ES-I3 (cell line): ENCODE measurements around the gene FSTL1.

Source experiments
- H3K36me3 ChIP-seq: 2 replicates; pipeline ENCODE4 v1.6.1; 2013; ENCODE audit warnings: mild to moderate bottlenecking, low read length, control low read depth, moderate library complexity; ENCODE audit not compliant: insufficient read depth
- H3K4me1 ChIP-seq: 2 replicates; pipeline ENCODE4 v1.6.1; 2013; ENCODE audit warnings: mild to moderate bottlenecking, control low read depth, low read length; ENCODE audit not compliant: insufficient read depth
- H3K9ac ChIP-seq: 2 replicates; pipeline ENCODE4 v1.6.1; 2013; ENCODE audit warnings: low read depth, mild to moderate bottlenecking, low read length, moderate library complexity
- H3K9me3 ChIP-seq: 2 replicates; pipeline ENCODE4 v1.6.1; 2013; ENCODE audit warnings: mild to moderate bottlenecking, low read length, moderate library complexity; ENCODE audit not compliant: control insufficient read depth, insufficient read depth

Gene FSTL1

DNA sequence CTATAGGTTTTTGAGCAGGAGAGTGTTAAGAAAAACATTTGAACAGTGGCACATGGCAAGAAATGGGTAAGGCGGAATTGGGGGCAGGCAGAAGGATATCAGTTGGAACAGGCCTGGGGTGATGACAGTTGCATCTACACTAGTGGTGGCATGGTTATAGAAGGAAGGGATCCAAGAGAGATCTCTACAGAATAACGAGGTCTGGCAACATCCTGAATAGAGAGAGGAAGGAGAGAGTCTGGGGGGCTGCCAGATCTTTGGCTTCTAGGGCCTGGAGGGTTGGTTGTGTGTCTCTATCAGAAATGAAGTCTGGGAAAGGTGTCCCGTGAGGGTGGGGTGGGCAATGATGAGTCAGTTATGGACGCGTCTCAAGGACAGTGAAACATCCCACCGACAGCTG lies 26.3 kb downstream of the FSTL1 start:
- no peaks in the 10 kb centered on the region for H3K9me3 ChIP-seq
- no peak overlapping the region for H3K9ac ChIP-seq
- H3K4me1 ChIP-seq = no peaks in the 10 kb centered on the region
- H3K36me3 ChIP-seq = peaks cover 2% of the 10 kb centered on the region

- Histone ChIP-seq H3K9me3 (no peaks in the 10 kb centered on the region), H3K36me3 (no peaks in the 10 kb centered on the region; the same call in none of the 2 replicates), H3K4me1 (peaks cover 4% of the 10 kb centered on the region; the same call in 1 of the 2 replicates), H3K9ac (no peak overlapping the region)
Measured at GRCh38 chr3:120423432-120423831, 27.4 kb downstream of the FSTL1 start.

GRCh38 chr3:120421926-120422325 lies 28.9 kb downstream of the FSTL1 start:
- peaks cover 9% of the 10 kb centered on the region; the same call in 1 of the 2 replicates for H3K4me1 ChIP-seq
- H3K9ac ChIP-seq = no peak overlapping the region
- no peaks in the 10 kb centered on the region for H3K9me3 ChIP-seq
- H3K36me3 ChIP-seq = no peaks in the 10 kb centered on the region; the same call in 1 of the 2 replicates

DNA sequence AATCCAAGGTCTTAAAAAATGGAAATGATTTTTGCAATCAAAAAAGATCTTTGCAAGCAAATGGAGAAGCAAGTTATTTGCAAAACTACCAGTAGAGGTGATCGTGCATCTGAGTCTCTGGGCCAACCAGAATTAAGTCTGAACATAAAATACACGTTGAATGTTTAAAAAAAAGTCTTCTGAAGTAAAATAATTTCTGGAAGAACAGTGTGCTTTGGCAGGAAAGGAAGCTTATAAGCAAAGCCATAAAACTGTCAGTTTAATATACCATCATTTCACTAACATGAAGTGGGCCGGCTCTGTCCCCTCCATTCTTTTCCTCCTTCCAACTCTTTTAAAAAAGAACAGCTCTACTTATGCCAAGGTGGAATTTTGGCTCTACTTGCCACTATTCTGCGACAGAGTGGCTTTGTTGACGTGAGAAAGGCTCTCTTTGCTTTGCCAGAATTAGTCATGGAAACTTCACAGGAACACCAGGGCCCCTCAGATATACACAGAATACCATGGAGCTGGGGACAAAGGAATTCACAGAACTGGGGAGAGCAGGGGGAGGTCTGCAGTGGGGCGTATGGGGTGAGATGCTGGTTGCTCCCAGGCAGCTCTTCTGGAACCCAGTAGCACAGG lies 29.8 kb downstream of the FSTL1 start:
- no peak overlapping the region for H3K9ac ChIP-seq
- 0 out of 2 replicates have a peak, but pooled peaks cover under 1% of the 10 kb centered on the region for H3K36me3 ChIP-seq
- peaks cover 9% of the 10 kb centered on the region; the same call in 1 of the 2 replicates for H3K4me1 ChIP-seq
- H3K9me3 ChIP-seq = no peaks in the 10 kb centered on the region

GRCh38 chr3:120420360-120420759 lies 30.4 kb downstream of the FSTL1 start:
- Histone ChIP-seq H3K9ac (no peak overlapping the region), H3K9me3 (no peaks in the 10 kb centered on the region), H3K36me3 (peaks cover 5% of the 10 kb centered on the region; the same call in 1 of the 2 replicates), H3K4me1 (peaks cover 9% of the 10 kb centered on the region; the same call in 1 of the 2 replicates)

GRCh38 chr3:120419797-120420196 lies 31.0 kb downstream of the FSTL1 start:
- peaks cover 5% of the 10 kb centered on the region; the same call in 1 of the 2 replicates for H3K36me3 ChIP-seq
- H3K4me1 ChIP-seq = peaks cover 9% of the 10 kb centered on the region; the same call in 1 of the 2 replicates
- H3K9me3 ChIP-seq = no peaks in the 10 kb centered on the region
- H3K9ac ChIP-seq = no peak overlapping the region

GRCh38 chr3:120418866-120419490 lies 31.8 kb downstream of the FSTL1 start:
- H3K36me3 ChIP-seq = peaks cover 5% of the 10 kb centered on the region; the same call in 1 of the 2 replicates
- no peak overlapping the region for H3K9ac ChIP-seq
- H3K9me3 ChIP-seq = no peaks in the 10 kb centered on the region
- peaks cover 9% of the 10 kb centered on the region; the same call in 1 of the 2 replicates for H3K4me1 ChIP-seq

- Histone ChIP-seq H3K36me3 (peaks cover 5% of the 10 kb centered on the region; the same call in 1 of the 2 replicates), H3K9ac (no peak overlapping the region), H3K4me1 (peaks cover 9% of the 10 kb centered on the region; the same call in 1 of the 2 replicates), H3K9me3 (no peaks in the 10 kb centered on the region)
Measured at GRCh38 chr3:120418446-120418845, 32.3 kb downstream of the FSTL1 start.

DNA sequence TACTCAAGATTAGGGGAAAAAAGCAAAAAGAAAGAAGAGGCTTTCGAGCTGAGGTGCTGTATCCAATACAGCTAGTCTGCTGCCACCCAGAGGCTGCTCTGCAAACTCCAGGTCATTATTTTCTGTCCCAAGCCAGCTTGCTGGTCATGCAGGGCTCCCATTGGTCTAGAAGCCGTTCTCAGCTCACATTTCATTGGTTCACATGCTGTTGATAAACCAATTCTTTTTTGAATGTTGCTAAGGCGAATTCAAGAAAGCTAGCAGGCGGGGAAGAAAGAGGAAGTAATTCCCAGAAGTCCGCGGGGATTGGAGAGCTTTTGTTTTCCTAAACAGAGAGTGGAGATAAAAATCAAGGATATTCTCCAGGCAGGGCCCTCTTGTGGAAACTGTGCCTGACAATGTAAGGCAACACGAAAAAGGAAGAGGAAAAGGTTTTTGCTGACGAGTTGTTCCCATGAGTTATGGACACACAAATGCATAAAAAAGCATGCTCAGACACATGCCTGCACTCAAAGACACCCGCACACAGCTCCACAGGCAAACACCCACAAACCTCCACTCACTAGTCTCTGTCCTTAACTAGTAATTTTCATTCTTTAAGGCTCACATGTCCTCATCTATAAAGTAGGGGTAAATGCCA lies 33.4 kb downstream of the FSTL1 start:
- peaks cover 9% of the 10 kb centered on the region; the same call in 1 of the 2 replicates for H3K4me1 ChIP-seq
- peak overlapping the region; percentile 20; the same call in 1 of the 2 replicates for H3K9ac ChIP-seq
- peaks cover 13% of the 10 kb centered on the region for H3K36me3 ChIP-seq
- H3K9me3 ChIP-seq = no peaks in the 10 kb centered on the region

DNA sequence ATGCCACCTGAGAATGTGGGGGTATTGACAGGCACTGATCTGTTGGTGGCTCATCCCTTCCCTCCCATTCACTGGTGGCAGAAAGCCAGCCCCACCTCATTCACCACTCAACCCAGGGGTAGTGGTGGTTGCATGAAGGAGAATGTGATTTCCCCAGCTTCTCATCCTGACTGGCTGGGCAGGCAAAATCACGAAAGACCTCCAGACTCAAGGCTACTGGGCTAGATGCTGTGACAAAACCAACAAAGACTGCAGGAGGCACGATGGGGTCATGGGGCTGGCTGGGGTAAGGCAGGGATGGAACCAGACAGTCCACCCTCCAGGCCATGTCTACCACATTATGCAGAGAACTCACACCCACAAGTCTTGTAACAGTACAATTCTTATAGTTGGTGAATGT lies 33.9 kb downstream of the FSTL1 start:
- Histone ChIP-seq H3K4me1 (peaks cover 9% of the 10 kb centered on the region; the same call in 1 of the 2 replicates), H3K36me3 (peaks cover 16% of the 10 kb centered on the region), H3K9ac (no peak overlapping the region), H3K9me3 (no peaks in the 10 kb centered on the region)

- no peak overlapping the region for H3K9ac ChIP-seq
- H3K4me1 ChIP-seq = peaks cover 9% of the 10 kb centered on the region; the same call in 1 of the 2 replicates
- H3K9me3 ChIP-seq = no peaks in the 10 kb centered on the region
- peaks cover 24% of the 10 kb centered on the region for H3K36me3 ChIP-seq
Measured at GRCh38 chr3:120415756-120416155, 35.0 kb downstream of the FSTL1 start.

- Histone ChIP-seq H3K9me3 (no peaks in the 10 kb centered on the region), H3K36me3 (peaks cover 37% of the 10 kb centered on the region), H3K9ac (no peak overlapping the region), H3K4me1 (no peaks in the 10 kb centered on the region)
Measured at GRCh38 chr3:120410541-120410940, 40.3 kb downstream of the FSTL1 start.

DNA sequence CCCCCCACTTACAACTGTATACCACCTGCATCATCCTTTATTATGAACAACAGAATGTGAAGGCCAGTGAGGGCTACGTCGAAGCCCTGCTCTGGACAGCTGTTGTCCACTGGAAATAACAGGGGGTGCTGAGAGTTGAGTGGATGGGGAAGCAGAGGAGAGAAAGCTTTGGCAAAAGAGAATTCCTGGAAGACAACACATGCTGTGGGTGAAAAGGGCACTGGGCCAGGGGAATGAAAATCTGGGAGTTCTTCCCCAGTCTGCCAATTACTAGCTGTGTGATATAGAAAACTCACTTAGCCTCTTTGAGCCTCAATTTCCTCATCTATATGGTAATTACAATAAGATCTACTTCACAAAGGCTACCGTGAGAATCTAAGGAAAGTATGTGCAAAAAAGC lies 40.7 kb downstream of the FSTL1 start:
- H3K4me1 ChIP-seq = no peaks in the 10 kb centered on the region
- H3K9me3 ChIP-seq = no peaks in the 10 kb centered on the region
- peaks cover 39% of the 10 kb centered on the region for H3K36me3 ChIP-seq
- no peak overlapping the region for H3K9ac ChIP-seq

DNA sequence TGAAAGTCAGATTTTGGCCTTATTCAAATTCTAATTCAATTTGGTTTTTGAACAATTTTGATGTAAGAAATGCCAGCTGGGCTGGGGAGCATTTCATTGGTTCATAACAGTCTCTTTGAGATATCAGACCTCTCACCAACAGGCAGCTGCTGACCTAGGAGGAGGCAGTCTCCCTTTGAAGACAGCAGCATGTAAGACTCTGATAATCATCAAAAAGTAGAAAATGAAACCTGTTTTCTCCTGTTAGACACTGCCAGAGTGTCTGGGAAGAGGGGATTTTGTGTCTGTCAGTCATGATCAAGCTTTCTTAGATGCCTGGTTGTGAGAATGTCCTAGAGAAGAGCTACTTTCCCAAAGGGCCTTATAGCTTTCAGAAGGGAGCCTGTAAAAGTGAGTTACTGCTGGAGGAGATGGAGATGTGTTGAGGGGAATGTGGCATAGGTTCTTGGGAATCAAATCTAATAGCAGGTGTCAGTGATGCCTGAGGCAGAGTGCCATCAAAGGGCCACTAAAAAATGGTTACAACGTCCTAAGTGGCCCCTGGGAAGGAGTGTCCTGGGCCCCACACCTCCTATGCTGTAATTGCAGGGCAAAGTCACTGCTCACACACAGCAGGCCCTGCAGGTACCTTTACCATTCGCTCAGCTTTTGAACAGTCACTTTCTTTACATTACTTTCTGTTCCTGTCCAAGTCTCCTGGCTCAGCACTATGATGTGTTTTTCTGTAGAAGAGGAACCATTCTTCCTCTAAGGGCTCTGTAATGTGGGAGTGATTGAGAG lies 43.1 kb downstream of the FSTL1 start:
- Histone ChIP-seq H3K4me1 (no peaks in the 10 kb centered on the region), H3K9me3 (no peaks in the 10 kb centered on the region), H3K36me3 (peaks cover 41% of the 10 kb centered on the region), H3K9ac (no peak overlapping the region)
